CD4-positive, alpha-beta T cell treated with Interleukin-15 for 4 hours (primary cell): ENCODE measurements around the gene MIX23.
A peak's percentile ranks its signal among the peaks of the same experiment; 100 is the strongest.

Experiments used
- DNase-seq: peaks from one replicate; pipeline ENCODE4 v3.0.0-alpha.2; 2020; ENCODE audit warnings: low spot score

Gene MIX23

GRCh38 chr3:122382888-122383666 is at the start of gene MIX23:
TSS of gene MIX23 (minus strand) at chr3:122383231. CDS start at chr3:122383224, 7 bp downstream.
- peak; percentile 85 for DNase-seq

GRCh38 chr3:122430371-122430770 is 47.3 kb upstream of the MIX23 start:
- DNase-seq, result no peak

GRCh38 chr3:122427857-122428471 is 44.9 kb upstream of the MIX23 start:
- DNase-seq, result no peak

- no peak for DNase-seq
These were observed 38.8 kb upstream of the MIX23 start for GRCh38 chr3:122421836-122422235.

DNA sequence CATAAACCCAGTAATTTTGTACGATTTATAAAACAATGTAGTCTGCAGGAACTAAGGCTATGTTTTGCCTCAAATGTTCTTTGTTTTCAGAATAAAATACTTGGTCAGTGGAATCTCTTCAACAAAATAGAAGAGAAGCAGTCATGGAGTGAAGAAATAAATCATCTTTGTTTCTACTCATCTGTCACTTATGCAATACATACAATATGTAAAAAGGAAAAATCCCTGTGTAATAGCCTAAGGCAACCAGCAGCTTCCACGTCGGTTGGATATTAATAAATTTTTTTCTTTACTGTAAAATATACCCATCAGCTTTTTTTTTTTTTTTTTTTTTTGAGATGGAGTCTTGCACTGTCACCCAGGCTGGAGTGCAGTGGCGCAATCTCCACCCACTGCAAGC is 38.1 kb upstream of the MIX23 start:
- DNase-seq, result no peak

- DNase-seq, result no peak
These were observed 33.9 kb upstream of the MIX23 start for GRCh38 chr3:122416966-122417365.

- peak; percentile 98 for DNase-seq
These were observed 33.0 kb upstream of the MIX23 start, which contains the start of gene WDR5B for GRCh38 chr3:122415762-122416654. TSS of gene WDR5B (minus strand) at chr3:122416062. CDS start at chr3:122415528, 534 bp downstream.

- DNase-seq, result peak; percentile 51
These were observed 32.2 kb upstream of the MIX23 start for GRCh38 chr3:122415104-122415744.

DNA sequence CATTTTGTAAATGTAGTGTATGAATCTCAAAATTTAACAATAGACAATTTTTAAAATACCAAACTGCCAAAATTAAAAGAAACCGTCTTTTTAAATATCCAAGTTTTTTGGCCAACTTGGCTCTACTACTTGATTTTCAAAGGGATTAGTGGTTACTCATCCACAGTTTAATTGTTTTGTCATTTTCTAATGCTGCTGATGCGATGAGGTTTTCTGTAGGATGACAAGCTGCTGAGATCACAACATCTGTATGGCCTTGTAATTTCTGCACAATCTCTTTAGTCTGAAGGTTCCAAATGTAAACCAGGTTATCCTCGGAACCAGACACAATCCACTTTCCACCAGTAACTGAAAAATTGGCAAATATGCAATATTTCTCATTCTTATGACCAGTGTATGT is 31.4 kb upstream of the MIX23 start:
- no peak for DNase-seq

GRCh38 chr3:122410639-122411038 is 27.6 kb upstream of the MIX23 start:
- DNase-seq, result no peak

DNA sequence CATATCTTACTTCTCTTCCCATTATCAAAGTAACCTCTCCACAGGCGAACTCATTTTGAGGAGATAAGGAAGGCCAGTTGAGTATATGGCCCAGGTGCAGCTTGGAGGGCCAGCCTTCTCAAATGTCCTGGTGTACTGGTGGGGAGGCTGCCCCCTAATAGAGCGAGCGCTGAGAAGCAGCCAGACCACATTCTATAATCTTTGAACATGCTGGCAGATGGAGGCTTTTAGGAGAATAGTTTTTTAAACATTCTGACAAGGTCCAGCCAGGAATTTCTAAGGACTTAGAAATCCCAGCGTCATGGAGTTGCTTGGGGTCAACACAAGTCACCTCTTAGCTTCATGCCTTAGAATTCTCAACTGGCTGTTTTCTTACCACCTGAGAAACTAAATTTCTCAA is 27.1 kb upstream of the MIX23 start:
- DNase-seq, result no peak

GRCh38 chr3:122409446-122409845 is 26.4 kb upstream of the MIX23 start:
- no peak for DNase-seq

DNA sequence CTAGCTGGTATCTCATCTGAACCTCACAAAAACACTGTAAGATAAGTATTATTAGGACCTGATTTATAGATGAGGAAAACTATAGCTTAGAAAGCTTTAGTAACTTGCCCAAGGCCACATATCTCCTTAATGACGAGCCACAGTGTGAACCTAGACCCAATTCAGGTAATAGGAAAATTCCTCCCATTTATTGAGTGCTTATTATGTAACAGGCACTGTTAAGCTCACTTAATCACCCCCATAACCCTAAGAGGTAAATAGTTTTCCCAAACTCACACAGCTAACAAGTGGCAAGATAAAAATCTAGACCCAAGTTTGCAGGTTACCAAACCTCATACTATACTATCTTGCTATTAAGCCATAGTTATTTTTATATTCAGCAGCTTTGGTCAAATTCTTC is 24.9 kb upstream of the MIX23 start:
- no peak for DNase-seq

GRCh38 chr3:122406198-122406597 is 23.2 kb upstream of the MIX23 start:
- no peak for DNase-seq

- DNase-seq, result no peak
These were observed 22.0 kb upstream of the MIX23 start for GRCh38 chr3:122405015-122405414.

GRCh38 chr3:122403489-122403888 is 20.5 kb upstream of the MIX23 start:
- no peak for DNase-seq

DNA sequence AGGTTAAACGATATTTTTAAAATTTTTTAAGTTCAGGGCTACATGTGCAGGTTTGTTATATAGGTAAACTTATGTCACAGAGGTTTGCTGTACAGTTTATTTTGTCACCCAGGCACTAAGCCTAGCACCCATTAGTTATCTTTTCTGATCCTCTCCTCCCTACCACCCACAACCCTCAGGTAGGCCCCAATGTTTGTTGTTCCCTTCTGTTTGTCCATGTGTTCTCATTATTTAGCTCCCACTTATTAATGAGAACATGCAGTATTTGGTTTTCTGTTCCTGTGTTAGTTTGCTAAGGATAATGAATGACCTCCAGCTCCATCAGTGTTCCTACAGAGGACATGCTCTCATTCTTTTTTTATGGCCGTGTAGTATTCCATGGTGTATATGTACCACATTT is 15.9 kb upstream of the MIX23 start:
- no peak for DNase-seq

DNA sequence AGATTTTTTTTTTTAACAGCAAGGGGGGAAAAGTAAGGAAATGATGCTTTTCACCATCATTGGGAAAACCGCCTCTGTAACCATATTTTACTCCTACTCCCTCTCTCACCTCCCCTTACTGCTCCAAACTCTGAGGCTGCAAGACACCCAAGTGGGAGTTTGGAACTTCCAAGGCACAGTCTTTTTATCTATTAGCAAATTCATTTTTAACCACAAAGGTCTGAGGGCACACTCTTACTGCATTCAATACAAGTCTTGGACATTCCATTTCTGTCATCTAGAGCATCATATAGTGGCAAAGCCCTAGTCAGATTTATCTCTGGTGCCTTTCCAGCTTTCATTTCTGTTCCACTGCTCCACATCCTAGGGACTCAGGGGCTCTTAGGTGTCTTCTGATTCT is 14.2 kb upstream of the MIX23 start:
- no peak for DNase-seq

- no peak for DNase-seq
These were observed 13.5 kb upstream of the MIX23 start for GRCh38 chr3:122396511-122396910.

DNA sequence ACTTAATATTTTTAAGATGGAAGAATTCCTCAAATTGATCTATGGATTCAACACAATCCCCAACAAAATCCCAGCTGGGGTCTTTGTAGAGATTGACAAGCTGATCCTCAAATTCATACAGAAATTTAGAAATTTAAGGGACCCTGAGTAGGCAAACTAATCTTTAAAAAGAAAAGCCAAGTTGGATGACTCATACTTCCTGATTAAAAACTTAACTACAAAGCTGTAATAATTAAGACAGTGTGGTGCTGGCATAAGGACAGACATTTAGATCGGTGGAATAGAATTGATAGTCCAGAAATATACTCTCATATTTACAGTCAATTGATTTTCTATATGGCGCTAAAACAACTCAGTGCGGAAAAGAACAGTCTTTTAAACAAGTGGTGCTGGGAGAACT is 12.6 kb upstream of the MIX23 start:
- DNase-seq, result no peak

DNA sequence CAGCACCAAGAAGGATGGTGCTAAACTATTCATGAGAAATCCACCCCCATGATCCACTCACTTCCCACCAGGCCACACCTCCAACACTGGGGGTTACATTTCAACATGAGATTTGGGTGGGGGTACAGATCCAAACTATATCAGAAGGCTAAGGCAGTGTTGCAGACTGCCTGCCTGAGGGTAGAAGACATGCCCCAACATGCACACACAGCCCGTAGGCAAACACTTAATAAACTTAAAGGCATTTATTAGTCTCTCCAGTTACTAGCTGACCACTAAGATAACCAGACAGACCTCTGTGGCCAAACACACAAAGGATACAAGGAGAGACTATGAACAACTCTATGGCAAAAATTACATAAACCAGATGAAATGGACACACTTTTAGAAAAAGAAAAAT is 11.1 kb upstream of the MIX23 start:
- no peak for DNase-seq
